GM18858 (cell line): ENCODE results near the gene PPP1R12C.

ENCODE experiments used
- ATAC-seq: cut with Tn5 transposase; IDR thresholded peaks from one replicate; pipeline ENCODE4 v1.9.1; 2021; ENCODE audit not compliant: unreplicated experiment

The PPP1R12C gene

GRCh38 chr19:55091126-55091910 is 26.1 kb downstream of the PPP1R12C start:
- ATAC-seq = no peak

- no peak for ATAC-seq
These were observed 26.9 kb downstream of the PPP1R12C start for GRCh38 chr19:55090564-55090963.

- no peak for ATAC-seq
These were observed 28.0 kb downstream of the PPP1R12C start for GRCh38 chr19:55089342-55089944.

GRCh38 chr19:55088543-55089341 is 28.7 kb downstream of the PPP1R12C start:
- no peak for ATAC-seq

GRCh38 chr19:55088021-55088451 is 29.4 kb downstream of the PPP1R12C start:
- no peak for ATAC-seq

GRCh38 chr19:55087542-55087901 is 29.9 kb downstream of the PPP1R12C start:
- ATAC-seq = no peak

- ATAC-seq = no peak
These were observed 30.5 kb downstream of the PPP1R12C start for GRCh38 chr19:55086730-55087541.

GRCh38 chr19:55085923-55086715 is 31.3 kb downstream of the PPP1R12C start:
- no peak for ATAC-seq

- ATAC-seq = no peak
These were observed 33.0 kb downstream of the PPP1R12C start for GRCh38 chr19:55084416-55084815.

GRCh38 chr19:55083004-55083850 is 34.2 kb downstream of the PPP1R12C start:
- no peak for ATAC-seq

- no peak for ATAC-seq
These were observed 35.2 kb downstream of the PPP1R12C start for GRCh38 chr19:55082020-55082851.

GRCh38 chr19:55081770-55082019 is 35.7 kb downstream of the PPP1R12C start:
- ATAC-seq = no peak

GRCh38 chr19:55080968-55081769 is 36.3 kb downstream of the PPP1R12C start:
- no peak for ATAC-seq

- no peak for ATAC-seq
These were observed 37.1 kb downstream of the PPP1R12C start for GRCh38 chr19:55080121-55080967.

- no peak for ATAC-seq
These were observed 37.9 kb downstream of the PPP1R12C start for GRCh38 chr19:55079400-55080038.

- ATAC-seq = no peak
These were observed 38.4 kb downstream of the PPP1R12C start for GRCh38 chr19:55078996-55079395.
